HG03139 (cell line): Measurements from ENCODE around the gene GINS1.
"Not testable (repeated sequence)": the region's sequence is repeated elsewhere in the genome, so short reads cannot be mapped to it uniquely, and the experiment has no call there.

Source experiments
- ATAC-seq: cut with Tn5 transposase; IDR thresholded peaks from one replicate; pipeline ENCODE4 v1.9.1; 2021; ENCODE audit not compliant: unreplicated experiment

GINS1 gene

DNA sequence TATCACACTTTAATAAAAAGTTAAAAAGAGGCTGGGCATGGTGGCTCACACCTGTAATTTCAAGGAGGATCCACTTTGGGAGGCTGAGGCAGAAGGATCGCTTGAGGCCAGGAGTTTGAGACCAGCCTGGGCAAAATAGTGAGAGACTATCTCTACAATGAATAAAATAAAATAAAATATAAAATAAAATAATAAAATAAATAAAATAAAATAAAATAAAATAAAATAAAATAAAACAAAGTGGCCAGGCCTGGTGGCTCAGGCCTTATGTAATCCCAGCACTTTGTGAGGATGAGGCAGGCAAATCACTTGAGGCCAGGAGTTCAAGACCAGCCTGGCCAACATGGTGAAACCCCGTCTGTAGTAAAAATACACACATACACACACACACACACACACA is 65.8 kb downstream of the GINS1 start:
- ATAC-seq, result not testable (repeated sequence)

DNA sequence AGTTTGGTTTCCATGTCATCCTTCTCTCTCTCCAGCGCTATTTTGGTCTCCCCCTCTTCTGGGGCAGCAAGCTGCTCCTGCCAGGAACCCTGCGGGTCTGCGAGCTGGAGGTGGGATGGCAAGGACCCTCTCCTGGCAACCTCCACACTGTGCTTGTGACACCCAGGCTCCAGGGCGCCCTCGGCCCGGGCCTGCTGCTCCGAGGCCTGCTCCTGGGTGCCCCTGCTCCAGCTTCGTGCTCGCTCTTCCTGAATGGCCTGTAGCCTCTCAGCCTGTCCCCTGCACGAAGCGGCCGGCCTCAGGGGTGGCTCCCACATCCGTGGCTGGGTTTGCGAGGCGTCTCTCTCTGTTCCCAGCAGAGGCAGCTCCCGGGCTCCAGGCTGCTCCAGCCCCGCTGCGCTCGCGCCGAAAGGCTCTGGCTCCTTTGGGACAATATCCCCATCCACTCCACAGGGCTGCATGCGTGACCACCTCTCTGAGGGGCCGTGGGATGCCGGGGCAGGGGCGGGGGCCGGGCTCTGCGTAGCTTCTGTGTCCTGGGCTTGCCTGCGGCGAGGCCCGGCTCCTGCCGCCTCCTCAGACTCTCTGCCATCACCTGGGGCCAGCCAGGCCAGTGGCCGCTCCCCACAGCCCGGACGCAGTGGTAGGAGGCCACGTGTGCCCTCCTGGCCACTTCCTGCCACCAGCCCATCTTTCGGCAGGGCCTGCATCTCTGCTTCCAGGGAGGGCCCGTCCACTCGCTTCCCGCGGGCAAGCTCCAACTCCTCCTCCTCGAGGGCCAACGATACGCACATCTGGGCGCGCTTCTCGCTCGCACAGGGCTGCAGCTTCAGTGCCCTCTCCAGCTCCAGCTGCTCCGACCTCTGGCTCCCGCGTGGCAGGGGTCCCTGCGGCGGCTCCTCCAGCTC is 68.9 kb downstream of the GINS1 start:
- no peak for ATAC-seq

DNA sequence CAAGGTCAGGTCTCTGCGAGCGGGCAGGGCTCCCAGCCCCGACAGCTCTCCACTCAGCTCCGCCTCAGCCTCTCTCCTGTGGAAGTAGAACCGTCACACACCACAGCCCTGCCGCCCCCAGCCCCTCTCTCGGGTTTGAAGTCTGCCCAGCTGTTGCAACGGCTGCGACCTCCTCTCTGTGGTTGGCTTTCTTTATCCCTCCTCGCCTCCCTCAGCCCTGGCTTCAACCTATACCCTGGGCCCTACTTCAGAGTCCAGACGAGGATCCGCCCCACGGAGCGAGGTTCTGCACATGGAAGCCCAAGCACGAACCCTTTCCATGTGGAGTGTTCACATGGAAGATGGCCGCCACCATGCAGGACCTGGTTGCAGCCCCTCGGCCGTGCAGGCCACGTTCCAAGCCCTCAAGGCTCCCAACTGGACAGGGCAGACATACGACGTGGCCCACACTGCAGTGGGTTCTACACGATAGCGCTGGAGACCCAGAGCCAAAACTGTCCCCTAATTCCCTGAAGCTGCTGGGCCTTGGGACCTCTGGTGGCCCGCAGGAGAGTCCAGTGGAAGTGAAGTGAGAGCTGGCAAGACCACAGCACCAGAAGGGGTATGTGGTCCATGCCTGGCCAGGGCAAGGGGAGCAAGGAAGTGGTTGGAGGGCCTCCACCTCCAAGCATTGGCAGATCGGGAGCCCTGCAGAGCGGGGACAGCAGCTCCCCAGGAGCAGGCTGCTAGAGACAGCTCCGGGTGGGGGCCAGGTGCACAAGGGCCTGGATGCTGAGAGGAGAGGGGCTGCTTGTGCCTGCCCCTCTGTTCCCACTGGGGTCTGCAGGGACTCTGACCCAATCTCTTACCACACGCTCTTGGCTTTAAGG is 69.8 kb downstream of the GINS1 start:
- no peak for ATAC-seq

DNA sequence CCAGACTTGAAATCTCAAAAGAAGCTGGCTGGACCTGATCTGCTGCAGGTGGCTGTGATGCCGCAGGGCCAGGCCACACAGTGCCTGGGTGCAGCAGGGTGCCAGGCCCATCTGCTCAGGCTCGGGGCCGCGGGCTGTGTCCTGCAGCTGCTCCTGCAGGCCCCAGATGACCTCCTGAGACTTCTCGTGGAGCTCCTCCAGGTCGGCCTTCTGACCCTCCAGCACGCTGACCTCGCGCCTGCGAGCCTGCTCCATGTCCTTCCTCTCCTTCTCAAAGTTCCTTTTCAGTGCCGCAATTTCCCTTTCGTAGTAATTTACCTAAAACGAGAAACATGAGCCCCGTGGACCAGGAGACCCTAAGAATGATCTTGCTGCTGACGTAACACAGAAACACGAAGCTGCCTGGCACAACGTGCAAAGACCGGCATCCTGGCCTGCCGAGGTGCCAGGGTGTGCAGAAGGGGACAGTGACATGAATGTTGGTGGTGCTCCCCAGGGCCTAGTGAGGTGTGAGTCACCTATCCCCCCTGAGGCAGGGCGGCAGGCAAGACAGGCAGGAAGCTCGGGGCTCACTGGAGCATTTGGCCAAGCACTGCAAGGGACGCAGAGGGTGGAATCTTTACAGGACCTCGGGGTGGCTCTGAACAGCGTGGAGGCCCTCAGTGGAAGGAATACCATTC is 71.6 kb downstream of the GINS1 start:
- ATAC-seq, result no peak

DNA sequence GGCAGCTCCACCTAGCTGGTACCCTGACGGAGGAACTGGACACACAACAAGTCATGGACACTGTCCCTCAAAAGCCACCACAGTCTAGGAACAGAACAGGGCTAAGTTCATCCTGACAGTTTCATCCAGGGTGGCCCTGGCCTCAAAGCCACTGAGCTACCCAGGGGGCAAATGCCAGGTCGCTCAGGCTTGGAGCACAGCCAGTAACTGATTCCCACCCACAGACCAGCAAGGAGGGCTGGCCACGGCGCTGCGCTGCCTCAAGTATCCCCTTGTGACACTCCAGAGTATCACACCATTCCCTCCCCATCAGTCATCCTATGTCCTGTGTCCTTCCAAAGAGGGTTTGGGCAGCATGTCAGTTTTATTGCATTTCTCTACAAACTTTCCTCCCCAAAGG is 72.2 kb downstream of the GINS1 start:
- no peak for ATAC-seq

DNA sequence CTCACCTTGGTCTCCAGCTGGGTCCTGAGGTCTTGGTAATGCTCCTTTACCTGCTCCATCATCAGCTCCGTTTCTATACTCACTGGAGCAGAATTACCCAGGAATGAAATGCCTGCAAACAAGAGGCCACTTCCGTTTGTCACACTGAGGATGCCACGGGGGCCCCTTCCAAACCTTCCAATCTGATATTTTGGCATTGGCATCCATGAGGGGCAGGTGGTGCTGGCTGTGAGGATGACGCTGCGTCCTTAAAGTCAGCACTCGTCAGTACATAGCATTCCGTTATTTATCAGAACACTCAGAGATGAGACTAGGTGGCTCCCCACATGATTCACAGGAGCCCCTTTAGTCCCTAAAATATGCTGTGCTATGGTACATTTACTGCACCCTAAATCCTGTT is 72.7 kb downstream of the GINS1 start:
- no peak for ATAC-seq

DNA sequence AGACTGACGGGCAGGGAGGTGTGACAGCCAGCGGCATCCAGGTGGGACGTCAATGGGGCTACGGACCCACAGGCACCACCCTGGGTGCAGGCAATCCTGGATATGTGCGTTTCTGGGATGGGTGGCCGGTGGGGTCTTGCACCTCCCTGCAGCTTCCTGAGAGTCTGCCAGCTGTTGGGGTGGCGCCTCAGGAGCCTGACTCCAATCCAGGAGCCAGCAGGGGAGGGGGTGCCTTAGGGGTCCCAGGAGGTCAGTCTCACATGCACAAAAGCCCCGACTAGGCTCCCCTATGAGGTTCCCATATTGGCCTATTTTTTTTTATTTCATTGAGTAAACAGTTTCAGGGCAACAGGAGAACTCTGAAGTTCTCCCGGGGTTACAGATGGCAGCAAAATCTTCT is 73.3 kb downstream of the GINS1 start:
- no peak for ATAC-seq

DNA sequence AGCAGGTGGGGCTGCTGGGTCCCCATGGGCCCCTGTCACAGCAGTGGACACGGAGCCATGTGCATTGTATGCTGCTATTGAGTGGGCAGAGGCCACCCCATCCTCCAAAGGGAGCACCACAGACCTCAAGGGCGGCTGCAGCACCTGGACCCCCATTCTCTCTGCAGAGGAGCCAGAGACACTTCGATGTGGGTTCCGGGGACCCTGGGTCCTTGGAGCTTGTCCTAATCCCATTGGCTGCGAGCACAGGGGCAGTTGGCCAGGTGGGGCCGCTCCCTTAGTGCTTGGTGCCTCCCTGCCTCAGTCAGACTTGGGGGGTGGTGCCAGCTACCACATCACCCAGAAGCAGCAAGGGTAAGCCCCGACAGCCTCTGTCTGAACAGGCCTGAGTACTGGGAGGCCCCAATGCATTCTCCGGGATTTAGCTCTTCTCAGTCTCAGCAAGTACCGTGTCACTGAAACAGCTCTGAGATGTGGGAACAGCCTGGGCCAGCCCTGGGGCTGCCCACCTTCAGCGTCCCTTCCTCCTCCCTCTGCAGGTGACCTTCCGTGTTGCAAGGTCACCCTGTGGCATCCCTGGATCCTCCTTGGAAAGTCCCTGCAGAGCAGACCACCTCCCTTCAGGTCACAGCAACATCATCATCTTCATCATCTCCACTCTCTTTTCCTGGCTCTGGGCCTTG is 73.9 kb downstream of the GINS1 start:
- no peak for ATAC-seq

DNA sequence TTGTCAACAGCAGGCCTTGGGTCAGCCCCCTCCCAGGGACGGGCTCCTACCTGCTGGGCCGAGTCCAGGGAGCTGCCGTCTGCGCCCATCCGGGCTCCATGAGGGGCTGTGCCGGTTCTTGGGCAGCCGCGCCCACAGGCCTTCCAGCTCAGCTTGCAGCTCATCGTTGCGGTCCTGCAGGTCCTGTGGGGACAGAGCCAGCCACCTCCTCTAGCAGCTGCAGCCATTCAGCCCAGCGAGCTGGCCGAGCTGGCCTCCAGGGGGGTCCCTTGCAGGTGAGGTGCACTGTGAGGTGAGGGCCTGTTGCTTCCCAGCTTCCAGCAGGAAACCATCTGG is 74.4 kb downstream of the GINS1 start:
- no peak for ATAC-seq

DNA sequence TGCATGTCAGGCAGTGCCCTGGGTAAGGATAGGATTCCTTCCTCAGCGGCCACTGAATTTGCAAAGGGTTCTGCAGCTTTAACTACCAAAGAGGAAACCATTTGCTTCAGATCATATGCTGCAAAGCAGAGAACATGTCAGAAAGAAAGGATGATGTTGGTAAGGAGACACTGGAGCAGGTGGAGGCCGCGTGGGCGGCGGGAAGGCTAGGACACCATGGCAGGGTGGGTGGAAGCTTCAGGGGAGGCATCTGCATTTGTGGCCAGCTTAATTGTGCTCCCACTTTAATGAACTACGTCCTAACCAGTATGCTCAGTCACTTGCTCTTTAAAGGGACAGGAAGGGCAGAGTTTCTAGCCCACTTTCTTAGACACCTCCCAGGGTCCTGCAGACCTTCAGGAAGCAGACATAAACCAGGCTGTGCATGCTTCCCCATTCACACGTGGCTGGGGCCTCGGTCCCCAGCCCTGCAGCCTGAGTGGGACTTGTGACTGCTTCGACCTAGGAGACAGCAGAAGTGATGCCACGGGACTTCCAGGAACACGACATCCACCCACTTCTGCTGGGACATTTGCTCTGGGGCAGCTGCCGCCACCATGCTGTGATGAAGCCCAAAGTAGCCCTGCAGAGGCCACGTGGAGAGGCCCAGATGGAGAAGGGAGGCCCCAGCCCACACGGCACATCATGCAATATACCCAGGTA is 76.1 kb downstream of the GINS1 start:
- no peak for ATAC-seq

DNA sequence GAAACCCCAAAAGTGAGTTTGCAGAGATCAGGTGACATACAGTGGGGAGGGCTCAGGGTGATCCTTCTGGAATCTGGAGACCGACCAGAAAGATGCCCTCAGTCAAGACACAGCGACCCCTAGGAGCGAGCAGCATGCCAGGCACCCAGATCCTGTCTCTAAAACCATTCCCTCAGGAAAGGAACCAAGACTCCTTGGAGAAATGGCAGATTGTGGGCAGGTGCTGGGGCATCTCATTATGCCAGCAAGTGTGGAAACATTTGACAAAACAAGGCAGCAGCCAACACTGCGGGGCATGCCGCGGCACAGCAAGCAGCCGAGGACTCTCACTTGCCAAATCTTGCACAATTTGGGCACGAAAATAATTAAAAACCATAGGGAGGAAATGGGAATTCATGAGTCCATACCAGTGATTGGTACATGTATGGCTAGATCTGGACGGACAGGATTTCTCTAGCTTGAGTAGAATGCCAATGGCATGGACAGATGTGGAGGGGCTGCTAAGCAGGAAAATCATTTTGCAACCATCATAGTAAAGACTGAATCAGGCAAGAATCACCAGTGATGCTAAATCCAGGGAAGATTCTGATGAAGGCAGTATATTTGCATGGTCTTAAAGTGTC is 76.9 kb downstream of the GINS1 start:
- ATAC-seq, result no peak

DNA sequence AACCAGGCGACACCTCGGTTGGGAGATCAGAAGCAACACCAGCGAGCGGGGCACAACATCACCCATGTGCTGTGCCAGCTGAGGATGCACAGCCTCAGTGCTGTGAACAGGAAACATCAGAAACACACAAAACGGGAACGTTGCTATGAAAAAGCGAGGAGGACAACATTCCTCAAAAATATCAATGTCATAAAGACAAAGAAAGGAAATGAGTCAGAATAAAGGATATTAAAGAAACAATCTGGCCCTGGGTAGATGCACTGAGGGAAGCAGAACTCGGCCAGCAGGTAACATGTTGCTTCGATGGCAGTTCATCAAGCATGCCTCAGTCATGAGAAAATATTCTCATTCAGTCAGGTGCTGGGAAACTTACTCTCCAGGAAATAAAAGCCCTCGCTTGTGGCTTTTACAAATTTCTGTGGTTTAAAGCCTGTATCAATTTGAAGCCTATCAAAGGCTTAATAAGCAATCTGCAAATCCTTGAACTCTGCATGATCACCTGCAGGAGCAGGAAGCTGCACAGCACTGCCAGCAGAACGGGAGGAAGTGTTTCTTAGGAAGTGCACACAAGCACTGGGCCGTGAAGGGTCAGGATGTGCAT is 77.5 kb downstream of the GINS1 start:
- ATAC-seq, result no peak

DNA sequence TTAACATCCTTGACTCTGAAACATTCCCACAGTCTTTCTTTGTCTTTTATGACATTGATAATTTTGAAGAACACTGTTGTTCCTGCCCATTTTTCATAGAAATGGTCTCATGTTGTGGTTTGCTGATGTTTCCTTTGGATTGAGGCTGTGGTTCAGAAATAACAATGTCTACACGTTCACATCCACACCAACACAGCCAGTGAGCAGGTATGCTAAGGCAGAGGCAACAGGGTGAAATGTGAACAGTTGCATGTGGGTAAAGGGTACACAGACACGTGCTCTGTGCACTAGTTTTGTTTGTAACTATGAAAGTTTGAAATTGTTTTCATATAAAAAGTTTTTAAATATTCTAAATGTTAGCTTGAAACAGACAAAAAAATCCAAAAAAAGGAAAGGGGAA is 78.4 kb downstream of the GINS1 start:
- no peak for ATAC-seq

DNA sequence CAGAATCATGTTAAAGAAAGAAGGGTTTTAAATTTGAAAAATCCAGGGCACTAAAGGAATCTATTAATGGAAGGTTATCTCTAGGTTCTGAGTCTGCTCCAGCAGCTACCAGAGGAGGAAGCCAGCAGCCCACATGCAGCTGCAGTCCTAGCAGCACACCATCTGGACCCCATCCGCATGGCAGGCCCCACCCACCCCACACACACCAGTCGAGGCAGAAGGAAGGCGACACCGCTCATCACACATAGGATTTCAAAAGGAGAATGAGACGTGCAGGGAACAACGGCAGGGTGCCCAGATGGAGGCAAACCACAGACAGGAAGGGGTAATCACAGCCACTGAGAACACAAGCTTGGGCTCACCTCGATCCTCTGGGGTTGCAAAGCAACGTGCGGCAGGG is 78.9 kb downstream of the GINS1 start:
- ATAC-seq, result no peak

DNA sequence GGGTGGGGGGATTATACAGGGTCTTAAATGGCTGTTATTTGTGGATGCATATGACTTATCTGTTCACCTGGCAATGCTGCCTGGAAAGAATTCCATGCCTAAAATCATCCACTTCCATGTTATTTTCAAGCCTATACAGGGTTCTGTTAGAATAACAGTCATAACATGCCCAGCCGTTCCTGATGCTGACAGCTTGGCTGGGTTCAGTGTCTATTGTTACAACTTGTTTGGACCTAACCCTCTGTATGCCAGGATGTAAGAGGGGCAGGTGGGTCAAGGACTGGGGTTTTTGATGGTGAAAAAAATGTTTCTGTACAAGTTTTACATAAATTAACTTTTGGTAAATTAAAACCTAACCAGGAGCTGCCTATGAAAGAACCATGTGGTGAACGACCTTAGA is 79.8 kb downstream of the GINS1 start:
- no peak for ATAC-seq

DNA sequence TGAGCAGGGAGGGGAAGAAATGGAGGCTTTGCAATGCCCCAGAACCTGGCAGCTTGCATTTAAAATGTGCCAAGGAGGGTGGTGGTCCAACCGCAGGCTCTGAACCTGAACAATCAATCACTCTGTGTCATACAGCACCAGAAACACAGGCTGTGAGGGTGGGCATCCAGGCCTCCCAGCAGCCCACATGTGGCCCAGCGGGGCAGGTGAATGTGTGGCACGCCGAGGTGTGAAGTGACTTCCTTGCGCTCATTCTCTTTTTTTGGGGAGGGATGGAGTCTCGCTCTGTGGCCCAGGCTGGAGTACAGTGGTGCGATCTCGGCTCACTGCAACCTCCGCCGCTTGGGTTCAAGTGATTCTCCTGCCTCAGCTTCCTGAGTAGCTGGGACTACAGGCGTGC is 80.5 kb downstream of the GINS1 start:
- no peak for ATAC-seq

DNA sequence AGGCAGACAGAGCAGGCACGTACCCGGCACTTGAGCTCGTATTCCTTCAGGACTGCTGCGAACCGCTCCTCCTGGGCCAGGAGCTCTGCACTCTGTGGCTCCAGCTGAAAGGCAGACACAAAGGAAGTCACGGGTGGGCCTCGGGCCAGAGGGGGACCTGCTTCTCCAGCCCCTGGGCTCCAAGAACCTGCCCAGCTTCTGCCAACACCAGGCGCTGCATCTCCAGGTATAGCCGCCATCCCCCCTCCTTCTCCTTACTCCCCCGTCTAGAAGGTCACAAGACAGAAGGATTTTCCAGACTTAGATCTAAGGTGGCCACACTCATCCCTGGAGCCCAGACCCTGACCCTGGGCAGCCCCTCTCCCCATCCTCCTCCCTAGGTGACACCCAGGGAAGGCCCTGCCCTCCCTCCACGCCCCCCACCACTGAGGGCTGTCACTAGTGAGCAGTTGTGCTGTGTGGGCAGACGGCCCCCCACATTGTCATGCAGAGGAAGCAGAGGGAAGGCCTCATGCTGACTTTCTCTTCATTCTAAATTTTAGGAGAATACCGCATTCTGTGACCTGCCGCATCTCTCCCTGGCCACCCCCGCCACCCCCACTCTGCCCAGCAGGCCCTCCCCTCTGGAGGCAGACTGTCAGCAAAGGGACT is 81.9 kb downstream of the GINS1 start:
- no peak for ATAC-seq

DNA sequence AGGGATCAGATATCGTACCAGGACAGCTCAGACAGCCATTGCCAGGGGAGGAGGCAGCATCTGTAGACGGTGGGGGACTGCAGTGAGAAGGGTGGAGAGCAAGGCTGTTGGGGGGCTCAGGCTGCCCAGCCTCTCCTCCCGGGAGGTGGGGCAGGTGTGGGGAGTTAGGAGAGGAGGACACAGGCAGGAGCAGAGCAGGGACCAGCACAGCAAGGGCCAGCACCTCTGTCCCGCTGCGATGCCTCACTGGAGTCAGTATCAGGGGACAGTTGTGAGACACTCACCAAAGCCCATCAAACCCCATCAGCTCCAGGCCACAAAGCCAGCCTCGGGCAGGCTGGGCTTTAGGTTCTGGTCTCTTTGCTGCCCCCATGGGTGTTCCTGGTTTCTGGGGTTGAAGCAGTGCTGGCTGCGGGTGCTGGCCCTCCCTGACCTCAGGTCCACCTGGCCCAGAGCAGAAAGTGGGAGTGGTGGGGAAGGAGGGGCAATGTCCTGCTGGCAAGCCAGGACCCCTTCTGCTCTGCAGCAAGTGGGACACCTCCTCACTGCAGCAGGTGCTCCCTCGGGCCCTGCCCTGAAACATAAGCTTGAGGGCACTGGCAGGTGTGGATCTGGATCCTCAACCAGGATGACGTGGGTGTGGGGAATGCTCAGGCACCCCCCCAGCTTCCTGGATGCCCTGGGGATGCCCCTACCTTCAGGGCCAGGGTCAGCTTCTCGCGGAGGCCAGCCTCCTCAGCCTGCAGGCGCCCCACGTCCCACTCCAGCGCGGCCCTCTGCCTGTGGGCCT is 83.4 kb downstream of the GINS1 start:
- ATAC-seq, result no peak
